ENCODE measurements around the gene GARRE1.
A peak's percentile ranks its signal among the peaks of the same experiment; 100 is the strongest.
"Not testable (repeated sequence)": the region's sequence is repeated elsewhere in the genome, so short reads cannot be mapped to it uniquely, and the experiment has no call there.

The GARRE1 gene

GRCh38 chr19:34231439-34231838 lies 22.9 kb upstream of the GARRE1 start:
- DNase-seq: no peak

- peak; percentile 13 for DNase-seq
Measured at GRCh38 chr19:34232566-34233481, 21.5 kb upstream of the GARRE1 start.

- no peak for DNase-seq
Measured at GRCh38 chr19:34235425-34235940, 18.9 kb upstream of the GARRE1 start.

GRCh38 chr19:34236035-34236987 lies 18.0 kb upstream of the GARRE1 start:
- DNase-seq: no peak

- no peak for DNase-seq
Measured at GRCh38 chr19:34237283-34237682, 17.1 kb upstream of the GARRE1 start.

GRCh38 chr19:34237939-34238338 lies 16.4 kb upstream of the GARRE1 start:
- DNase-seq: no peak

- DNase-seq: peak; percentile 23
Measured at GRCh38 chr19:34241513-34242337, 12.6 kb upstream of the GARRE1 start.

- not testable (repeated sequence) for DNase-seq
Measured at GRCh38 chr19:34243138-34243875, 11.0 kb upstream of the GARRE1 start.

GRCh38 chr19:34243876-34244578 lies 10.3 kb upstream of the GARRE1 start:
- no peak for DNase-seq

- DNase-seq: no peak
Measured at GRCh38 chr19:34244611-34245299, 9.6 kb upstream of the GARRE1 start.

- no peak for DNase-seq
Measured at GRCh38 chr19:34246340-34246739, 8.0 kb upstream of the GARRE1 start.

GRCh38 chr19:34248941-34249340 lies 5.4 kb upstream of the GARRE1 start:
- no peak for DNase-seq

- not testable (repeated sequence) for DNase-seq
Measured at GRCh38 chr19:34253167-34253566, 1.2 kb upstream of the GARRE1 start.

GRCh38 chr19:34253681-34254045 lies 691 bp upstream of the GARRE1 start:
- DNase-seq: not testable (repeated sequence)

- DNase-seq: peak; percentile 44
Measured at GRCh38 chr19:34254698-34255432, 511 bp downstream of the GARRE1 start.

GRCh38 chr19:34255546-34255945 lies 1.2 kb downstream of the GARRE1 start:
- no peak for DNase-seq

GRCh38 chr19:34256835-34257558 lies 2.6 kb downstream of the GARRE1 start:
- no peak for DNase-seq

GRCh38 chr19:34257559-34257924 lies 3.2 kb downstream of the GARRE1 start:
- DNase-seq: no peak

Measured in CD4-positive, alpha-beta T cell treated with Interleukin-6 for 4 hours (primary cell).